Neural cell (in vitro differentiated cells): ENCODE measurements around the gene MACROH2A1. TPM values are rescaled to one million over a fixed set of nuclear protein-coding genes. Genes with fewer than 3 reads are reported as not detected.

Source experiments
- H2AFZ ChIP-seq: fragments of 200-600, 300-800 bp; sonication (generic), shearing (Covaris generic); 2 replicates; pipeline ENCODE4 v1.6.0; 2014; ENCODE audit warnings: low read depth, mild to moderate bottlenecking, antibody characterized with exemption, low read length, moderate library complexity
- H3F3A ChIP-seq: fragments of 200-600 bp; shearing (Covaris generic); 2 replicates; pipeline ENCODE4 v1.6.1; 2016; ENCODE audit warnings: mild to moderate bottlenecking, moderate library complexity, mixed read lengths, antibody characterized with exemption, low read length; ENCODE audit not compliant: insufficient read depth, poor library complexity, severe bottlenecking
- H3K27ac ChIP-seq: fragments of 200-600, 300-800 bp; sonication (generic), shearing (Covaris generic); 2 replicates; pipeline ENCODE4 v1.5.1; 2014; ENCODE audit warnings: mild to moderate bottlenecking, low read length, moderate library complexity
- H3K27me3 ChIP-seq: fragments of 300-800, 200-600 bp; sonication (generic), shearing (Covaris generic); 2 replicates; pipeline ENCODE4 v1.6.0; 2014; ENCODE audit warnings: mild to moderate bottlenecking, low read depth, low read length, moderate library complexity; ENCODE audit not compliant: insufficient read depth
- H3K36me3 ChIP-seq: fragments of 300-800, 200-600 bp; sonication (generic), shearing (Covaris generic); 2 replicates; pipeline ENCODE4 v1.5.1; 2014; ENCODE audit warnings: mild to moderate bottlenecking, antibody characterized with exemption, low read length, moderate library complexity; ENCODE audit not compliant: insufficient read depth
- H3K4me2 ChIP-seq: fragments of 300-800, 200-600 bp; sonication (generic), shearing (Covaris generic); 2 replicates; pipeline ENCODE4 v1.6.0; 2014; ENCODE audit warnings: mild to moderate bottlenecking, low read length
- H3K4me3 ChIP-seq: fragments of 300-800, 200-600 bp; sonication (generic), shearing (Covaris generic); 2 replicates; pipeline ENCODE4 v1.5.1; 2014; ENCODE audit warnings: mild to moderate bottlenecking, low read length, moderate library complexity
- H3K79me2 ChIP-seq: fragments of 200-600 bp; shearing (Covaris generic); replicated peaks from 2 replicates; pipeline ENCODE4 v1.6.0; 2014; ENCODE audit warnings: mild to moderate bottlenecking, low read length, moderate library complexity; ENCODE audit not compliant: insufficient read depth
- H3K9ac ChIP-seq: fragments of 300-800, 200-600 bp; sonication (generic), shearing (Covaris generic); 2 replicates; pipeline ENCODE4 v1.6.1; 2016; ENCODE audit warnings: mild to moderate bottlenecking, low read length, mixed read lengths
- H3K9me2 ChIP-seq: fragments of 200-600 bp; shearing (Covaris generic); 2 replicates; pipeline ENCODE4 v1.6.1; 2016; ENCODE audit warnings: mild to moderate bottlenecking, low read length, mixed read lengths; ENCODE audit not compliant: insufficient read depth
- H3K9me3 ChIP-seq: fragments of 200-600, 300-800 bp; sonication (generic), shearing (Covaris generic); 2 replicates; pipeline ENCODE4 v1.6.1; 2016; ENCODE audit warnings: mild to moderate bottlenecking, mixed run types, low read length, moderate library complexity, mixed read lengths
- H4K20me1 ChIP-seq: fragments of 200-600 bp; shearing (Covaris generic); 2 replicates; pipeline ENCODE4 v1.6.1; 2016; ENCODE audit warnings: mild to moderate bottlenecking, mixed run types; ENCODE audit not compliant: insufficient read depth
- CTCF ChIP-seq: fragments of 450-650 bp; IDR thresholded peaks from 2 replicates; pipeline ENCODE4 v1.5.1; 2014; ENCODE audit warnings: antibody characterized with exemption, mild to moderate bottlenecking, moderate library complexity; ENCODE audit not compliant: poor library complexity, severe bottlenecking
- EP300 ChIP-seq: fragments of 450-650 bp; conservative IDR thresholded peaks from 2 replicates; pipeline ENCODE4 v1.6.1; 2014; ENCODE audit warnings: antibody characterized with exemption, mild to moderate bottlenecking, moderate library complexity; ENCODE audit not compliant: poor library complexity, severe bottlenecking
- EZH2 ChIP-seq: fragments of 200-600, 300-800 bp; shearing (Covaris generic), sonication (generic); IDR thresholded peaks from 2 replicates; pipeline ENCODE4 v1.6.1; 2014; ENCODE audit warnings: antibody characterized with exemption, low read length, borderline replicate concordance, mild to moderate bottlenecking; ENCODE audit not compliant: insufficient read depth, poor library complexity, severe bottlenecking
- MXI1 ChIP-seq: fragments of 450-650 bp; conservative IDR thresholded peaks from 2 replicates; pipeline ENCODE4 v1.6.1; 2014; ENCODE audit warnings: antibody characterized with exemption, mild to moderate bottlenecking; ENCODE audit not compliant: poor library complexity, severe bottlenecking
- POLR2AphosphoS5 ChIP-seq: IDR thresholded peaks from 2 replicates; pipeline ENCODE4 v1.6.1; 2012
- RAD21 ChIP-seq: fragments of 450-650 bp; conservative IDR thresholded peaks from 2 replicates; pipeline ENCODE4 v1.6.1; 2014; ENCODE audit warnings: antibody characterized with exemption, mild to moderate bottlenecking, moderate library complexity
- SMC3 ChIP-seq: fragments of 450-650 bp; conservative IDR thresholded peaks from 2 replicates; pipeline ENCODE4 v1.6.1; 2014; ENCODE audit warnings: antibody characterized with exemption, mild to moderate bottlenecking, moderate library complexity; ENCODE audit not compliant: poor library complexity
- TAF1 ChIP-seq: IDR thresholded peaks from 2 replicates; pipeline ENCODE4 v1.6.1; 2012; ENCODE audit warnings: low read depth
- polyA plus RNA-seq: library from polyadenylated mRNA; depleted of rRNA; stranded (reverse); fragments of >200 nt; gene quantifications from 2 replicates; pipeline ENCODE4 v1.2.3, GENCODE V29; 2014
- TF ChIP-seq, protein P1 (sequence below): IDR thresholded peaks from 2 replicates; pipeline ENCODE4 v1.6.1; 2012; ENCODE audit warnings: borderline replicate concordance

Gene MACROH2A1
- polyA plus RNA-seq, 1 donor from 2014 or later: 351 TPM

DNA sequence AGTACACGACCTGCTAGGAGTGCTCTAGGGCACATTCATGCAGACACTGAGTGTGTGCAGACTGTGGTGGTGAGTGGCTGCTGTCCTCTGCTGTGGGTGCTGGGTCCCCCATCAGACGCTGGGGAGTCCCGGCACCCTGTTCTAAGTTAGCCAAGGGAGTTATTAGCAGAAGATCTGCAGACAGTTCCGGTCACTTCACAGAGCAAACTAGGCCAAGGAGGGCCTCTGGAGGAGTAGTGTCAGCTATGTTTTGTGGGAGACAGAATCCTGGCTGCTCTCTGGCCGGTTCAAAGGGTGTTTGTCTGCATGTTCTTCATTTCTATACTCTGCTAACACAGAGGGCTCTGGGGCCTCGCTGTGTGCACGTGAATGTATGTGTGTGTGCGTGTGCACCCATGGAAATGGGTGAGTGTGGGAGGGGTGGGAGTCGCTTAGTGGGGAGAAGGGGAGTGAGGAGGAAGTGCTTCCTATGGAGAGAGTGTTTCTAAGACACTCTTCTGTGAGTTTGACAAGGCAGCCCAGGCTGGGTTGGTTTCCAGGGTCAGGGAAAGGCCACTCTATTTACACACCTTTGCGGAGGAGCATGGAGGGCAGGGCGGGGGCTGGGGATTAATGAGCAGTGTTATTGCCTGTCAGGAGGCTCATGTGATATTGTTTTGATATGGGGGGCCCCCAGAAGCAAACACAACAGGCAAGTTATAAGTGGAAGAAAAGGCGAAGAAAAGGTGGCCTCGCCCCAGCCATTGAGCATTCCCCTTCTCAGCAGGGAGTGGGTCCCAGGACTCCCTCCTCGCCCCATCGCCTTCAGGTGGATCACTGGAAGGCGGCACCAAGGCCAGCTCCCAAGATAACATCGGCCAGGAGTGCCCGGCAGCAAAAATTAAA is 68.9 kb downstream of the MACROH2A1 start:
- H3K79me2 ChIP-seq: no peaks in the 10 kb centered on the region
- no peaks in the 10 kb centered on the region for H3K36me3 ChIP-seq
- H2AFZ ChIP-seq: no peak overlapping the region
- no peak overlapping the region for H3K27ac ChIP-seq
- no peak for TF ChIP-seq TAF1
- TF ChIP-seq RAD21: no peak
- TF ChIP-seq EZH2: no peak
- TF ChIP-seq, protein P1, sequence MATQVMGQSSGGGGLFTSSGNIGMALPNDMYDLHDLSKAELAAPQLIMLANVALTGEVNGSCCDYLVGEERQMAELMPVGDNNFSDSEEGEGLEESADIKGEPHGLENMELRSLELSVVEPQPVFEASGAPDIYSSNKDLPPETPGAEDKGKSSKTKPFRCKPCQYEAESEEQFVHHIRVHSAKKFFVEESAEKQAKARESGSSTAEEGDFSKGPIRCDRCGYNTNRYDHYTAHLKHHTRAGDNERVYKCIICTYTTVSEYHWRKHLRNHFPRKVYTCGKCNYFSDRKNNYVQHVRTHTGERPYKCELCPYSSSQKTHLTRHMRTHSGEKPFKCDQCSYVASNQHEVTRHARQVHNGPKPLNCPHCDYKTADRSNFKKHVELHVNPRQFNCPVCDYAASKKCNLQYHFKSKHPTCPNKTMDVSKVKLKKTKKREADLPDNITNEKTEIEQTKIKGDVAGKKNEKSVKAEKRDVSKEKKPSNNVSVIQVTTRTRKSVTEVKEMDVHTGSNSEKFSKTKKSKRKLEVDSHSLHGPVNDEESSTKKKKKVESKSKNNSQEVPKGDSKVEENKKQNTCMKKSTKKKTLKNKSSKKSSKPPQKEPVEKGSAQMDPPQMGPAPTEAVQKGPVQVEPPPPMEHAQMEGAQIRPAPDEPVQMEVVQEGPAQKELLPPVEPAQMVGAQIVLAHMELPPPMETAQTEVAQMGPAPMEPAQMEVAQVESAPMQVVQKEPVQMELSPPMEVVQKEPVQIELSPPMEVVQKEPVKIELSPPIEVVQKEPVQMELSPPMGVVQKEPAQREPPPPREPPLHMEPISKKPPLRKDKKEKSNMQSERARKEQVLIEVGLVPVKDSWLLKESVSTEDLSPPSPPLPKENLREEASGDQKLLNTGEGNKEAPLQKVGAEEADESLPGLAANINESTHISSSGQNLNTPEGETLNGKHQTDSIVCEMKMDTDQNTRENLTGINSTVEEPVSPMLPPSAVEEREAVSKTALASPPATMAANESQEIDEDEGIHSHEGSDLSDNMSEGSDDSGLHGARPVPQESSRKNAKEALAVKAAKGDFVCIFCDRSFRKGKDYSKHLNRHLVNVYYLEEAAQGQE: no peak
- no peak for TF ChIP-seq SMC3
- no peak for TF ChIP-seq EP300
- TF ChIP-seq CTCF: no peak
- TF ChIP-seq MXI1: no peak
- TF ChIP-seq POLR2AphosphoS5: no peak
- H3K4me2 ChIP-seq: no peak overlapping the region
- no peaks in the 10 kb centered on the region for H4K20me1 ChIP-seq
- H3K9me2 ChIP-seq: no peaks in the 10 kb centered on the region
- H3K9ac ChIP-seq: no peak overlapping the region
- H3F3A ChIP-seq: no peaks in the 10 kb centered on the region
- no peaks in the 10 kb centered on the region for H3K9me3 ChIP-seq
- no peak overlapping the region for H3K4me3 ChIP-seq
- no peaks in the 10 kb centered on the region for H3K27me3 ChIP-seq

DNA sequence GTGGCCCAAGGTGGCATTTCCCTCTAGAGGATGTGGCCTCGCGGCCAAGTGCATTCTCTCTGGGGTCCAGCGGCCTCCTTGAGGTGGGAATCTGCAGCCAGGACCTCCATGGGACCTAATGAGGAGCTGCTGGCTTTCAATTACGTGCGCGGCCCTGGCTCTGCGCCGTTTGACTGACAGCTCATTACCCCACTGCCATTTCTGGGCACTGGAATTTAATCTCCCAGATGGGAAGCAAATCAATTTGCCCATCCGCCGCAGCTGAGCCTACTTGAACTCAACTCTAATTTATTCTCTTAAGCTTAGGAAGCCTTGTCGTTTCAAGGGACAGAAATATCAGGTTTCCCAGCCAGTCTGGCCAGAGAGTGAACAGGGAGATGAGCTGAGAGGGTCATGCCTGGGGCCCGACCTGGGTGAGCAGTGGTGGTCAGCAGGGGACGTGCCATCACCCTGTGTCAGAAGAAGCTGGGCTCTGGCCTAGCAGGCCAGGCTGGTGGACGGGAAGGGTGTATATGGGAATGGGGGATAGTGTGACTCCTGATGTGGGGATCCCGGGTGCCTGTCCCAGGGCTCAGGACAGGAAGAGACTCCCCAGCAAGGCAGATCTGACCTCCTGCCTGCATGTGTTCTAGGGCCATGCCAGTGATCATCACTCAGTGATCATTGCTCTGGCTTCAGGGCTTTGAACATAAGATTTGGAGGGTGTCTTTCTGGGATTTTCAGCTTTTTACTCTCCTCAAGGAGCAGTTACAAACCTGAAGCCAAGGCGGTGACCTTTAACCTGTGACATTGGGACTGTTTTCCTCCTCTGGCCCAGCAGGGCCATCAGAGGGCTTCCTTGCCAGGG is 69.7 kb downstream of the MACROH2A1 start:
- H3K9me2 ChIP-seq: no peaks in the 10 kb centered on the region
- no peak overlapping the region for H3K9ac ChIP-seq
- H4K20me1 ChIP-seq: no peaks in the 10 kb centered on the region
- H3K4me2 ChIP-seq: no peak overlapping the region
- H3K36me3 ChIP-seq: no peaks in the 10 kb centered on the region
- no peaks in the 10 kb centered on the region for H3K9me3 ChIP-seq
- no peak overlapping the region for H3K4me3 ChIP-seq
- no peaks in the 10 kb centered on the region for H3F3A ChIP-seq
- no peaks in the 10 kb centered on the region for H3K79me2 ChIP-seq
- no peak for TF ChIP-seq RAD21
- TF ChIP-seq POLR2AphosphoS5: peak; percentile 8
- H2AFZ ChIP-seq: no peak overlapping the region
- H3K27me3 ChIP-seq: no peaks in the 10 kb centered on the region
- H3K27ac ChIP-seq: no peak overlapping the region
